Measurements from ENCODE around the gene GARNL3.

GARNL3 gene, protein sequence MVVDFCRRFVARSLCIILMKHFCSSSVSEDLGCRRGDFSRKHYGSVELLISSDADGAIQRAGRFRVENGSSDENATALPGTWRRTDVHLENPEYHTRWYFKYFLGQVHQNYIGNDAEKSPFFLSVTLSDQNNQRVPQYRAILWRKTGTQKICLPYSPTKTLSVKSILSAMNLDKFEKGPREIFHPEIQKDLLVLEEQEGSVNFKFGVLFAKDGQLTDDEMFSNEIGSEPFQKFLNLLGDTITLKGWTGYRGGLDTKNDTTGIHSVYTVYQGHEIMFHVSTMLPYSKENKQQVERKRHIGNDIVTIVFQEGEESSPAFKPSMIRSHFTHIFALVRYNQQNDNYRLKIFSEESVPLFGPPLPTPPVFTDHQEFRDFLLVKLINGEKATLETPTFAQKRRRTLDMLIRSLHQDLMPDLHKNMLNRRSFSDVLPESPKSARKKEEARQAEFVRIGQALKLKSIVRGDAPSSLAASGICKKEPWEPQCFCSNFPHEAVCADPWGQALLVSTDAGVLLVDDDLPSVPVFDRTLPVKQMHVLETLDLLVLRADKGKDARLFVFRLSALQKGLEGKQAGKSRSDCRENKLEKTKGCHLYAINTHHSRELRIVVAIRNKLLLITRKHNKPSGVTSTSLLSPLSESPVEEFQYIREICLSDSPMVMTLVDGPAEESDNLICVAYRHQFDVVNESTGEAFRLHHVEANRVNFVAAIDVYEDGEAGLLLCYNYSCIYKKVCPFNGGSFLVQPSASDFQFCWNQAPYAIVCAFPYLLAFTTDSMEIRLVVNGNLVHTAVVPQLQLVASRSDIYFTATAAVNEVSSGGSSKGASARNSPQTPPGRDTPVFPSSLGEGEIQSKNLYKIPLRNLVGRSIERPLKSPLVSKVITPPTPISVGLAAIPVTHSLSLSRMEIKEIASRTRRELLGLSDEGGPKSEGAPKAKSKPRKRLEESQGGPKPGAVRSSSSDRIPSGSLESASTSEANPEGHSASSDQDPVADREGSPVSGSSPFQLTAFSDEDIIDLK

DNA sequence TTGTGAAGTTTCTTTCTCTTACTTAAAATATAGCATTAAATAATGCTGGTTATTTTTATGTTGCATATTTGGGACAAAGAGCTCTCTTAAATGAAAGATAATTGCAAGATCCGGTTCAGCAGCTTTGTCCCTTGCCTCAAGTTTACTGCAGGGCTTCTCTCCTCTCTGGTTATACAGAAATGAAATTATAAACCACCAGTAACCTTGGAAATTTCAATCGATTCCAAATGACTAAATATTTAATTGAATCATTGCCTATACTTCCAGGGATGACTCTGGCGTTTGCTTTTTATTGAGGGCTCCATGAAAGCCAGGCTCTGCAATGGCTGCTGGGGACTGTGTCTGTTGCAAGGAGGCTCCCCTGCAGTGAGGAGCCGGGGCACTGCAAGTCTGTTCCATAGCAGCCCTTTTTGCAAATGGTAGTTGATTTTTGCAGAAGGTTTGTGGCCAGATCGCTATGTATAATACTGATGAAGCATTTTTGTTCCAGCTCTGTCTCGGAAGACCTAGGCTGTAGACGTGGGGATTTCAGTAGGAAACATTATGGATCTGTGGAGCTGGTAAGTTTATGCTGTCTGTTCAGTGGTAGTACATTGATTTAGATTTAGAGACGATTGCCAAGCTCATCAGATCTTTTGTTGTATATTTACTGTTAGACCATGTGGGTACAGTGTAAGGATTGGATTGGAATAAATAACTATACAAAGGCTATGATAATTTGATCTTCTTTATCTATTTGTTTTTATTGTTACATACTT is at the start of gene GARNL3:
Gene GARNL3, plus strand, starts transcription at position 313 of the 758 bp plus-strand sequence. Its CDS starts 104 bp downstream, at position 417.
- Histone ChIP-seq H3K9me3 (ENCODE audit: control insufficient read depth, insufficient read depth, low read length) (no peaks in the 10 kb centered on the region), H3K36me3 (ENCODE audit: insufficient read depth, low read length) (no peaks in the 10 kb centered on the region), H3K9ac (ENCODE audit: low read depth, low read length) (no peak within 1 kb of the TSS), H3K4me1 (ENCODE audit: insufficient read depth, low read length) (no peaks in the 10 kb centered on the region)

DNA sequence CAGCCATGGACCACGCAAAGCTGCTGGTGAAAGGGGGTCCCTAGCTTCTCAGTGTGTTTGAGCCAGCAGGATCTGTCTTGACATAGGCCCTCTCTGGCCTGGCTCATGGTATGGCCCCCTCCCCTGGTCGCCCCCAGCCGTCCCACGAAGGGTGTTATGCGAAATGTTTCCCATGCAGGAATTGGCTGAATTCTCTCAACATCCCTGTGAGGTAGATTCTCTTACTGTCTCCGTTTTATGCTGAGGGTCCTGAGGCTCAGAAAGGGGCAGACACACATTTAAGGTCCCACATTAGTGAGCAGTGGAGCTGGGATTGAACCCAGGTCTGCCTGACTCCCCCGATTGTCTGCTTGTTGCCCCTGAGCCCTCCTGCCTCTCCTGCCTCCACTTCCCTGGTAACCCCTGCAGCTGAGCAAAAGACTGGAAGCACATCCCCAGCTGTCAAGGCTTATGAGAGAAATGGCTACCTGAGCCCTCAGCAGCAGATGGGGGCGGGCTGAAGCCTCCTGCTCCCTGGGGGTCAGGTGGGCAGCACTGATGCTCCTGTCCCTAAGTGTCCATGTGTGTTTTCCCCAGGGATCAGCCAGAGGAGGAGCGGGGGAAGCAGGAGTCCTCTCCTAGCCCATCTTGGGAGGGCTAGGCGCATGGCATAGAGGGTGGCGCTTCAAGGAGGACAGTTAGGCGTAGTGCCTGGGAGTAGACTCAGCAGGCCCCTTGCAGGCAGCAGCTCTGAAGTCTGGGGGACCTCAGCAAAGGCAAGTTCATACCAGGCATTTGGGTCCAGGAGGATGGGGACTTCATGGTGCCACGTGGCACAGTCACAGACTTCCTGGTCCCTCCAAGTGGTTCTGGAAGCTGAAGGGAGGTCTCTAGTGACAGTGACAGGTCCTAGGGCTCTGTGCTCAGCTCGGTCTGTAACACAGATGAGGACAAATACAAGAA is 49.0 kb upstream of the GARNL3 start:
- Histone ChIP-seq H3K36me3 (ENCODE audit: insufficient read depth, low read length) (no peaks in the 10 kb centered on the region), H3K9me3 (ENCODE audit: control insufficient read depth, insufficient read depth, low read length) (no peaks in the 10 kb centered on the region), H3K4me1 (ENCODE audit: insufficient read depth, low read length) (peaks cover 11% of the 10 kb centered on the region), H3K9ac (ENCODE audit: low read depth, low read length) (no peak overlapping the region)

DNA sequence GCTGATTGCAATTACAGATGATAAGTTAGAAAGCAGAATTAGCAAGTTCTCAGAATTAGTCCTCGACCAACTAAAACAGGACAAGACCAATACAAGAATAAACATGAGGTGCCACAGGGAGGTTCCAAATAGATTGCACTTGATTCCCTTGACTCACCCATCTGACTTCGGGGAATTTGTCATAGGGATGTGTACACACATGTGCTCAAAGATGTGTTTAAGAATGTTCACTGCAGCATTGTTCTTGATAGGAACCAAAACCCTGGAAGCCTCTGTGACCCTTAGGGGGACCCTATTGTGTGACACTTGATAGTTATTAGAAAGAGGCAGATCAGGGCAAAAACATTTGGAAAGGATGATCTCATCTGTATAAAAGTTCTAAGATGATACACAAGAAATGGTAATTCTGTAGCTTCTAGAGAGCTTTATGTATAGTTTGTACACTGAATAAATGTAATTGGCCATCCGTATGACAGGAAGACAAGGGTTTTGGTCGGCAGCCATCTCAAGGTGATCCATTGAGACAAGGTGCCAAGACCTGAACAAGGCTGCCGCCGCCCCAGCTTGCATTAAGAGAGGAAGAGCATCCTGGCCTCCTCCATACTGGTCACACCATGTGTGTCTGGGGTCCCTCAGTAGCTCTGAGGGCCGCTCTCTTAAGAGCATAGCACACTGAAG is 48.2 kb upstream of the GARNL3 start:
- Histone ChIP-seq H3K9me3 (ENCODE audit: control insufficient read depth, insufficient read depth, low read length) (no peaks in the 10 kb centered on the region), H3K4me1 (ENCODE audit: insufficient read depth, low read length) (peaks cover 4% of the 10 kb centered on the region; the same call in 1 of the 2 replicates), H3K9ac (ENCODE audit: low read depth, low read length) (no peak overlapping the region), H3K36me3 (ENCODE audit: insufficient read depth, low read length) (no peaks in the 10 kb centered on the region)

DNA sequence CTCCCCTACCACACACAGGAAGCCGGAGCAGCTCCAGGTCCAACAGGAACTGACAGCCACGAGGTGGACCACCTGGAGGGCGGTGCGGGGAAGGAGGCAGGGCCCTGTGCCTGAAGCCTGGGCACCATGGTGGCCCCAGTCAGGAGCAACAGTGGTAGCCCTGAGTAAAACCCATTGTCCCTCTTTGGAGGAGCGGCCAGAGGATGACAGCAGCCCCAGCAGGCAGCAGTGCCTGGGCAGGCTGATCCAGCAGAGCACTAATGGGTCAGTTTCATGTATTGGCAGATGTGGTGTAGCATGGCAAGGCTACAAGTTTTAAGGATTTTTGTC is 47.7 kb upstream of the GARNL3 start:
- no peak overlapping the region for H3K9ac ChIP-seq (ENCODE audit: low read depth, low read length)
- no peaks in the 10 kb centered on the region for H3K9me3 ChIP-seq (ENCODE audit: control insufficient read depth, insufficient read depth, low read length)
- no peaks in the 10 kb centered on the region for H3K36me3 ChIP-seq (ENCODE audit: insufficient read depth, low read length)
- H3K4me1 ChIP-seq (ENCODE audit: insufficient read depth, low read length), result 0 out of 2 replicates have a peak, but pooled peaks cover 4% of the 10 kb centered on the region

DNA sequence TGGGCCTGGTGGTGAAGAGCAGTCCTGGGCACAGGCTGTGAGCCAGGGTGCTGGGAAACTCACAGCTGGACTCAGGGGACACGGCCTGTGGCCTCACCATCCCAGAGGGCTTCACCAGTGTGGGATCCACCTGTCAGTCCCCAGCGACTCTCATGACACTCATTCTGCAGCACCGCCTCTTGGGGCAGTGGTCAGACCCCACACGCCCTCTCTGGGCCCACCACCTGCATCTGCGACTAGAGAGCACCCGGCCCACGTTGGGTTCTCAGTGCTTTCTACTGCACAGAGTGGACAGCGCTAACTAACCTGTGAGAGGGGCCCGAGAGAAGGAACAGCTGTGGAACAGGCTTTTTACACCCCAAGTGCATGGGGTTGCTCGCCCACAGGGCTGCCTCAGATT is 45.8 kb upstream of the GARNL3 start:
- Histone ChIP-seq H3K9me3 (ENCODE audit: control insufficient read depth, insufficient read depth, low read length) (no peaks in the 10 kb centered on the region), H3K36me3 (ENCODE audit: insufficient read depth, low read length) (no peaks in the 10 kb centered on the region), H3K9ac (ENCODE audit: low read depth, low read length) (no peak overlapping the region), H3K4me1 (ENCODE audit: insufficient read depth, low read length) (0 out of 2 replicates have a peak, but pooled peaks cover 4% of the 10 kb centered on the region)

DNA sequence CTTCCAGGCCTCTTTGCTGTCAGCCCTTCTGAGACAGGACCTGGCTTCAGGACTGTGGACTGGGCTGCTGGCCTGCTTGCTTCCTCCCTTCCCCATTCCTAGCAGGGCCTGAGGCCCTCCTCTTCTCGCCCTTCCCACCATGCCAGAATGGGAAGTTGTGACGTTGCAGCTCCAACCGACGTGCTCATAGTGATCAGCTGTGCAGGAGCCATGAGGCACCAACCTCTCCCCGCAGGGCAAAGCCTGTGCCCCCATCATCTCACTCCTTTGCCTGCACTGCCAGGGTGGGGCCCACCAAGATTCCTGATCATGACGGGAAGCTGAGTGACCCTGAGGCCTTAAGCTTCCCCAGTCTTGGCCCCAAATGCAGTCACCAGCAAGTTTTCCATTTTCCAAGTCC is 45.1 kb upstream of the GARNL3 start:
- Histone ChIP-seq H3K4me1 (ENCODE audit: insufficient read depth, low read length) (0 out of 2 replicates have a peak, but pooled peaks cover 3% of the 10 kb centered on the region), H3K9ac (ENCODE audit: low read depth, low read length) (no peak overlapping the region), H3K36me3 (ENCODE audit: insufficient read depth, low read length) (no peaks in the 10 kb centered on the region), H3K9me3 (ENCODE audit: control insufficient read depth, insufficient read depth, low read length) (no peaks in the 10 kb centered on the region)

DNA sequence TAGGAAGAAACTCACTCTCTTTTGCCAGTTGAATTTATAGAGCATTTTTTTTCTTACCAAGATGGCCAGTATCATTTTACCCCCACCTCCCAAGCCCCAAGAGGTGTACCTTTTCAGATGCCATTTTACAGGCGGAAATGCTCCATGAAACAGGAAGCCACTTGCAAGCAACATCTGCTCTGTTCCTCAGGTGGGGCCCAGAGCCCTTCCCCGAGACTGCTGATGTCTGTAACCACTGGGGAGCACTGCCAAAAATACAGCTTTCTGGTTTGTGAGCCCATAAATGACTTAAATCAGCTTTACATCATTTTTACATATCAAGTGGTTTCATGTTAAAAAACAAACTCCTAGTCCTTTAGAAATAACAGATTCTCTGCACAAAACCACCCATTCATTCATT is 42.9 kb upstream of the GARNL3 start:
- no peak overlapping the region for H3K9ac ChIP-seq (ENCODE audit: low read depth, low read length)
- no peaks in the 10 kb centered on the region for H3K36me3 ChIP-seq (ENCODE audit: insufficient read depth, low read length)
- H3K9me3 ChIP-seq (ENCODE audit: control insufficient read depth, insufficient read depth, low read length), result no peaks in the 10 kb centered on the region
- no peaks in the 10 kb centered on the region for H3K4me1 ChIP-seq (ENCODE audit: insufficient read depth, low read length)

DNA sequence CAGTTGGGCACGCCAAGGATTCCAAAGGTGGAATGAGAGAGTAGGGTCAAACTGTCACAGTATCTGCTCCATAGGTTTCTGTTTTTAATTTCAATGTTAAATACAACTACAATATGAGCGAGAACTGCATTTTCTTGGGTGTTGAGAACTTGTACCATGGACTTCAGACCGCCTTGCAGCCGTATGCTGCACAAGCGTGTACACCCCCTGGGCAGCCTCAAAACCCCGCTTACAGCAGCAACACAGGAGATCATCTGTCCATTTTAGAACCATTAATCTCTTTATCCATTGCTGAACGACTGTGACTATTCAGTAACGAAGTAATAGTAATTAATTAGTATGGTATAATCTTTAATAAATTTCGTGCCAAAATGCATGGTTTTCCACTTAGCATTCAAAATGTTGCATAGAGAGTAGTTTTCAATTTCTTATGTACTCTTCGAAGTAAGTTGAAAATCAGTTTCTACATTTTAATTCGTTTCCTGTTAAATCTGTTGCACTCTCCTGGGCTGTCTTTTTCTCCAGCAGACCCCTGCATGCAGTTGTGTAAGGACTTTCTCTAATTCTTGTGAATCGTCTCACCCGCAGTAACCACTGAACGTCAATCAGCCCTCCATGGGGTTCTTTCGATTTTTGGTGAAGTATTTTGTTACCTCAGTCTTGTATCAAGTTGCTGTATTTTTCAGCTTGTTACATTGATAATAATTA is 42.0 kb upstream of the GARNL3 start:
- no peaks in the 10 kb centered on the region for H3K4me1 ChIP-seq (ENCODE audit: insufficient read depth, low read length)
- no peak overlapping the region for H3K9ac ChIP-seq (ENCODE audit: low read depth, low read length)
- H3K36me3 ChIP-seq (ENCODE audit: insufficient read depth, low read length), result no peaks in the 10 kb centered on the region
- no peaks in the 10 kb centered on the region for H3K9me3 ChIP-seq (ENCODE audit: control insufficient read depth, insufficient read depth, low read length)

DNA sequence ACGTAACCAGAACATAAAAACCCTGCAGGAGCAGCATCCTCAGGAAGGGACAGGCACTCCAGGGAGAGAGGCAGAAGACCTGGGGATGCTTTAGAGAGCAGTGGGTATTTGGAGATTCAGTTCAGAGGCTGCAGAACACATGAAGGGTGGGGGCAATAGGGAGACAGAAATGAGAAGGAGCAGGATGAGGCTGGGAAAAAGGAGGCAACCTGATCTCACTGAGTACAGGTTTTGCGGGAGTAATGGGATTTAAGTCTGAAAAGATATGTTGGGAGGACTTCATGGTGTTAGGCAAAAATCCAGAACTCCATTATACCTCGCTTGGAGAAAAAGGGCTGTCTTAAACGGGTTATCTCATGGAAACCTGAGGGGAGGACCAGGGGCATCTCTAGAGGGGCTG is 41.3 kb upstream of the GARNL3 start:
- H3K36me3 ChIP-seq (ENCODE audit: insufficient read depth, low read length), result no peaks in the 10 kb centered on the region
- H3K9me3 ChIP-seq (ENCODE audit: control insufficient read depth, insufficient read depth, low read length), result no peaks in the 10 kb centered on the region
- H3K9ac ChIP-seq (ENCODE audit: low read depth, low read length), result peak overlapping the region; percentile 52; the same call in 1 of the 2 replicates
- H3K4me1 ChIP-seq (ENCODE audit: insufficient read depth, low read length), result no peaks in the 10 kb centered on the region

DNA sequence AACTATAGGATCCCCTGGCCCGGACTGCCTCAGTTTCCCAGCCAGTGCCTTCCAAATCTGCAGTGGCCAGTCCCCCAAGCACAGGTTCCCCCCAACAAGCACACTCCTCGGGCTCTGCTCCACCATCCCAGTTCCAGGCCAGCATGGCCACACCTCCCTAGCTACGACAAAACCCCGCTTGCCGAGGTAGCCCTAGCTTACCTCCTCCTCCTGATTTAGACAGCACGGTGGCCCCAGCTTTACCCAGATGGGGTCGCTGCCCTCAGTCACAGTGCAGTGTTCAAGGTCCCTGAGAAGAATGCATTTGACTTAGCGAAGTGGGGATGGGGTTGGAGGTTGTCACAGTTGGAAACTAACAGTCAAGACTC is 40.8 kb upstream of the GARNL3 start:
- Histone ChIP-seq H3K9ac (ENCODE audit: low read depth, low read length) (peak overlapping the region; percentile 52; the same call in 1 of the 2 replicates), H3K36me3 (ENCODE audit: insufficient read depth, low read length) (no peaks in the 10 kb centered on the region), H3K9me3 (ENCODE audit: control insufficient read depth, insufficient read depth, low read length) (no peaks in the 10 kb centered on the region), H3K4me1 (ENCODE audit: insufficient read depth, low read length) (no peaks in the 10 kb centered on the region)

DNA sequence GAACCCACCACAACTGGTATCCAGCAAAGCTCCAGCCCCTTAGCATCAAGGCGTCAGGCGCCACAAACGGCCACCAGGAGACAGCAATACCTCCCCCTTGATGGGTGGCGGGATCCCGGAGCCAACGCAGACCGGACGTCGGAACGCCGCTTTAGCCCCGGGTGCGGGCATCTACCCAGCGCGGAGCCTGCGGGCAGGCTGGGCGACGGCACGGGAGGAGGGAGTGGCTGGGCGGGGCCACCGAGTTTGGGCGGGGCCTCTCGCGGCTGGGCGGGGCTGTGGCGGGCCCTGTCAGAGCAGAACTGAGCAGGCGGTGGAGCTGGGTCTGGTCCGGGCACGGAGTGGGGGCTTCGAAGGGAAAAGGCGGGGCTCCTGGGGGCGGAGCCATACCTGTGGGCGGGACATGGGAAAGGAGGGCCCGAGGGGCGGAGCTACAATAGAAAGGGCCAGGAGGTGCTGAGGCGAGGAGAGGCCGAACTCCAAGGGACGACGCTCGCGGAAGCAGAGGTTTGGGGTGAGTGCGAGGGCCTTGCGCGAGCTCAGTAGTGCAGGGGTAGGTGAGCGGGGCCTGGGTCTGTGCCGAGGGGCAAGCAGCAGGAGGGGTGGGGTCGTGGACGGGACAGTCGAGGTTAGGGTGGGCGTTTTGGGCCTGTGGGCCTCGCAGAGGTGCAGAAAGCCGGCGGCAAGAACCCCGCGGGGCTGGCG is 40.2 kb upstream of the GARNL3 start:
- Histone ChIP-seq H3K36me3 (ENCODE audit: insufficient read depth, low read length) (no peaks in the 10 kb centered on the region), H3K4me1 (ENCODE audit: insufficient read depth, low read length) (no peaks in the 10 kb centered on the region), H3K9ac (ENCODE audit: low read depth, low read length) (peak overlapping the region; percentile 59; the same call in 1 of the 2 replicates), H3K9me3 (ENCODE audit: control insufficient read depth, insufficient read depth, low read length) (no peaks in the 10 kb centered on the region)
